Measurements from ENCODE around the gene SLC39A11. TPM values are rescaled to one million over a fixed set of nuclear protein-coding genes. Genes with fewer than 3 reads are reported as not detected.

Gene SLC39A11
- total RNA-seq, 4 donors from 2014 or later, result 45.2 to 59.5 (median 49.2) TPM

GRCh38 chr17:72883351-72883750 lies 209.1 kb downstream of the SLC39A11 start:
- H3K4me1 ChIP-seq, result no peaks in the 10 kb centered on the region
- H3K4me3 ChIP-seq, result no peak overlapping the region
- WGBS, result 97% methylated on average over 5 of the region's 5 CpGs
- peaks cover 9% of the 10 kb centered on the region for H3K36me3 ChIP-seq
- peaks cover 7% of the 10 kb centered on the region for H3K9me3 ChIP-seq
- H3K27ac ChIP-seq, result no peak overlapping the region
- no peak for TF ChIP-seq POLR2AphosphoS5 (IDR thresholded peaks at IDR 0.05)
- TF ChIP-seq CTCF (IDR thresholded peaks at IDR 0.05), result no peak
- no peak for TF ChIP-seq EP300 (IDR thresholded peaks at IDR 0.05)
- no peak for TF ChIP-seq POLR2A (IDR thresholded peaks at IDR 0.05)
- DNase-seq (ENCODE audit: low spot score in 2 of 2), result no peak
- no peaks in the 10 kb centered on the region for H3K27me3 ChIP-seq

- no peak for DNase-seq (ENCODE audit: low spot score in 2 of 2)
- Histone ChIP-seq H3K4me3 (no peak overlapping the region), H3K27ac (no peak overlapping the region), H3K9me3 (peaks cover 7% of the 10 kb centered on the region), H3K36me3 (peaks cover 8% of the 10 kb centered on the region), H3K4me1 (no peaks in the 10 kb centered on the region), H3K27me3 (no peaks in the 10 kb centered on the region)
- WGBS, result 84% methylated on average over 4 of the region's 4 CpGs
- TF ChIP-seq POLR2A (IDR thresholded peaks at IDR 0.05) (no peak), CTCF (IDR thresholded peaks at IDR 0.05) (no peak), POLR2AphosphoS5 (IDR thresholded peaks at IDR 0.05) (no peak), EP300 (IDR thresholded peaks at IDR 0.05) (no peak)
Measured at GRCh38 chr17:72882426-72882825, 210.1 kb downstream of the SLC39A11 start.

- H3K9me3 ChIP-seq, result peaks cover 11% of the 10 kb centered on the region
- H3K36me3 ChIP-seq, result peaks cover 8% of the 10 kb centered on the region
- TF ChIP-seq CTCF (IDR thresholded peaks at IDR 0.05) (no peak), EP300 (IDR thresholded peaks at IDR 0.05) (no peak), POLR2AphosphoS5 (IDR thresholded peaks at IDR 0.05) (no peak), POLR2A (IDR thresholded peaks at IDR 0.05) (no peak)
- H3K27ac ChIP-seq, result no peak overlapping the region
- no peak overlapping the region for H3K4me3 ChIP-seq
- no peak for DNase-seq (ENCODE audit: low spot score in 2 of 2)
- H3K27me3 ChIP-seq, result no peaks in the 10 kb centered on the region
- no peaks in the 10 kb centered on the region for H3K4me1 ChIP-seq
- 96% methylated on average over 2 of the region's 2 CpGs for WGBS
Measured at GRCh38 chr17:72879877-72880276, 212.6 kb downstream of the SLC39A11 start.

GRCh38 chr17:72878975-72879660 lies 213.4 kb downstream of the SLC39A11 start:
- H3K27me3 ChIP-seq, result no peaks in the 10 kb centered on the region
- H3K9me3 ChIP-seq, result peaks cover 11% of the 10 kb centered on the region
- 92% methylated on average over 6 of the region's 6 CpGs for WGBS
- no peak overlapping the region for H3K27ac ChIP-seq
- no peaks in the 10 kb centered on the region for H3K4me1 ChIP-seq
- TF ChIP-seq POLR2A (IDR thresholded peaks at IDR 0.05), result no peak
- TF ChIP-seq EP300 (IDR thresholded peaks at IDR 0.05), result no peak
- TF ChIP-seq POLR2AphosphoS5 (IDR thresholded peaks at IDR 0.05), result no peak
- TF ChIP-seq CTCF (IDR thresholded peaks at IDR 0.05), result no peak
- peaks cover 8% of the 10 kb centered on the region for H3K36me3 ChIP-seq
- H3K4me3 ChIP-seq, result no peak overlapping the region
- no peak for DNase-seq (ENCODE audit: low spot score in 2 of 2)

GRCh38 chr17:72877348-72877747 lies 215.1 kb downstream of the SLC39A11 start:
- Histone ChIP-seq H3K36me3 (peaks cover 8% of the 10 kb centered on the region), H3K27ac (no peak overlapping the region), H3K27me3 (no peaks in the 10 kb centered on the region), H3K4me1 (no peaks in the 10 kb centered on the region), H3K4me3 (no peak overlapping the region), H3K9me3 (peaks cover 11% of the 10 kb centered on the region)
- DNase-seq (ENCODE audit: low spot score in 2 of 2), result no peak
- no peak for TF ChIP-seq EP300 (IDR thresholded peaks at IDR 0.05)
- WGBS, result 96% methylated on average over 8 of the region's 8 CpGs

GRCh38 chr17:72876413-72876812 lies 216.1 kb downstream of the SLC39A11 start:
- no peak for TF ChIP-seq POLR2AphosphoS5 (IDR thresholded peaks at IDR 0.05)
- TF ChIP-seq POLR2A (IDR thresholded peaks at IDR 0.05), result no peak
- TF ChIP-seq EP300 (IDR thresholded peaks at IDR 0.05), result no peak
- no peak for TF ChIP-seq CTCF (IDR thresholded peaks at IDR 0.05)
- Histone ChIP-seq H3K36me3 (peaks cover 8% of the 10 kb centered on the region), H3K4me3 (no peak overlapping the region), H3K9me3 (peaks cover 11% of the 10 kb centered on the region), H3K4me1 (no peaks in the 10 kb centered on the region), H3K27ac (no peak overlapping the region), H3K27me3 (no peaks in the 10 kb centered on the region)
- no peak for DNase-seq (ENCODE audit: low spot score in 2 of 2)
- WGBS, result 91% methylated on average over 1 of the region's 1 CpG
